ENCODE data around the gene AIPL1. TPM values are rescaled to one million over a fixed set of nuclear protein-coding genes. Genes with fewer than 3 reads are reported as not detected.

AIPL1 gene
- total and polyA plus RNA-seq, 2 experiments from 2014 or later: 0.17 to 0.24 TPM

DNA sequence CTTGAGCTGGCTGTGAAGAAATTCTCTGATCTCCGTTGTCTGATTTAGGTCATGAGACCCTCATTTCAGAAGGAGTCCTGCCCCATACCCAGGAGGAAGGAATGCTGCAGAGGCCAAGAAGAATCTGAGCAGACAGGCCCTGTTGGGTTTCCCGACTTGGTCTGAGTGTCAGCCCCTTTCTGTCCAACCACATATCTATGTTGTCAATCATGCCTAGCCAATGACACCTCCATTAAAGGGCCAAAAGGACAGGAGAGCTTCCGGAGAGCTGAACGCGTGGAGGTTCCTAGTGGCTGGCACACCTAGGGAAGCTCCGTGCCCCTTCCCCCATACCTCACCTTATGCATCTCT is 47.2 kb upstream of the AIPL1 start:
- H3K79me2 ChIP-seq (replicated peaks; ENCODE audit: insufficient read depth): no peaks in the 10 kb centered on the region
- H2AFZ ChIP-seq: no peak overlapping the region
- H3K9me3 Mint-ChIP-seq: no peaks in the 10 kb centered on the region
- DNase-seq (ENCODE audit: low spot score): no peak
- peaks cover 25% of the 10 kb centered on the region for H3K4me1 Mint-ChIP-seq
- ATAC-seq: no peak
- no peak overlapping the region for H3K4me2 ChIP-seq
- no peak overlapping the region for H3K27ac Mint-ChIP-seq
- H3K27me3 Mint-ChIP-seq (ENCODE audit: insufficient read depth, low read depth, poor library complexity): peaks cover 19% of the 10 kb centered on the region
- H3K4me1 ChIP-seq (ENCODE audit: insufficient read depth): peaks cover 15% of the 10 kb centered on the region
- no peaks in the 10 kb centered on the region for H4K20me1 ChIP-seq (replicated peaks; ENCODE audit: insufficient read depth)
- no peaks in the 10 kb centered on the region for H3F3A ChIP-seq (replicated peaks; ENCODE audit: low read depth)
- no peak overlapping the region for H3K4me3 Mint-ChIP-seq
- no peaks in the 10 kb centered on the region for H3K9me2 ChIP-seq (ENCODE audit: insufficient read depth)
- no peaks in the 10 kb centered on the region for H3K36me3 Mint-ChIP-seq (ENCODE audit: low read depth)
- no peaks in the 10 kb centered on the region for H3K27me3 ChIP-seq (ENCODE audit: insufficient read depth)
- no peak overlapping the region for H3K4me3 ChIP-seq
- no peak overlapping the region for H3K27ac ChIP-seq (ENCODE audit: low read depth)
- no peak for TF ChIP-seq ZNF331 (CRISPR knock-in tag; IDR thresholded peaks at IDR 0.05; ENCODE audit: low read depth)
- TF ChIP-seq, protein P1, sequence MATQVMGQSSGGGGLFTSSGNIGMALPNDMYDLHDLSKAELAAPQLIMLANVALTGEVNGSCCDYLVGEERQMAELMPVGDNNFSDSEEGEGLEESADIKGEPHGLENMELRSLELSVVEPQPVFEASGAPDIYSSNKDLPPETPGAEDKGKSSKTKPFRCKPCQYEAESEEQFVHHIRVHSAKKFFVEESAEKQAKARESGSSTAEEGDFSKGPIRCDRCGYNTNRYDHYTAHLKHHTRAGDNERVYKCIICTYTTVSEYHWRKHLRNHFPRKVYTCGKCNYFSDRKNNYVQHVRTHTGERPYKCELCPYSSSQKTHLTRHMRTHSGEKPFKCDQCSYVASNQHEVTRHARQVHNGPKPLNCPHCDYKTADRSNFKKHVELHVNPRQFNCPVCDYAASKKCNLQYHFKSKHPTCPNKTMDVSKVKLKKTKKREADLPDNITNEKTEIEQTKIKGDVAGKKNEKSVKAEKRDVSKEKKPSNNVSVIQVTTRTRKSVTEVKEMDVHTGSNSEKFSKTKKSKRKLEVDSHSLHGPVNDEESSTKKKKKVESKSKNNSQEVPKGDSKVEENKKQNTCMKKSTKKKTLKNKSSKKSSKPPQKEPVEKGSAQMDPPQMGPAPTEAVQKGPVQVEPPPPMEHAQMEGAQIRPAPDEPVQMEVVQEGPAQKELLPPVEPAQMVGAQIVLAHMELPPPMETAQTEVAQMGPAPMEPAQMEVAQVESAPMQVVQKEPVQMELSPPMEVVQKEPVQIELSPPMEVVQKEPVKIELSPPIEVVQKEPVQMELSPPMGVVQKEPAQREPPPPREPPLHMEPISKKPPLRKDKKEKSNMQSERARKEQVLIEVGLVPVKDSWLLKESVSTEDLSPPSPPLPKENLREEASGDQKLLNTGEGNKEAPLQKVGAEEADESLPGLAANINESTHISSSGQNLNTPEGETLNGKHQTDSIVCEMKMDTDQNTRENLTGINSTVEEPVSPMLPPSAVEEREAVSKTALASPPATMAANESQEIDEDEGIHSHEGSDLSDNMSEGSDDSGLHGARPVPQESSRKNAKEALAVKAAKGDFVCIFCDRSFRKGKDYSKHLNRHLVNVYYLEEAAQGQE (IDR thresholded peaks at IDR 0.05; ENCODE audit: unreplicated experiment): no peak
- TF ChIP-seq, protein P2, sequence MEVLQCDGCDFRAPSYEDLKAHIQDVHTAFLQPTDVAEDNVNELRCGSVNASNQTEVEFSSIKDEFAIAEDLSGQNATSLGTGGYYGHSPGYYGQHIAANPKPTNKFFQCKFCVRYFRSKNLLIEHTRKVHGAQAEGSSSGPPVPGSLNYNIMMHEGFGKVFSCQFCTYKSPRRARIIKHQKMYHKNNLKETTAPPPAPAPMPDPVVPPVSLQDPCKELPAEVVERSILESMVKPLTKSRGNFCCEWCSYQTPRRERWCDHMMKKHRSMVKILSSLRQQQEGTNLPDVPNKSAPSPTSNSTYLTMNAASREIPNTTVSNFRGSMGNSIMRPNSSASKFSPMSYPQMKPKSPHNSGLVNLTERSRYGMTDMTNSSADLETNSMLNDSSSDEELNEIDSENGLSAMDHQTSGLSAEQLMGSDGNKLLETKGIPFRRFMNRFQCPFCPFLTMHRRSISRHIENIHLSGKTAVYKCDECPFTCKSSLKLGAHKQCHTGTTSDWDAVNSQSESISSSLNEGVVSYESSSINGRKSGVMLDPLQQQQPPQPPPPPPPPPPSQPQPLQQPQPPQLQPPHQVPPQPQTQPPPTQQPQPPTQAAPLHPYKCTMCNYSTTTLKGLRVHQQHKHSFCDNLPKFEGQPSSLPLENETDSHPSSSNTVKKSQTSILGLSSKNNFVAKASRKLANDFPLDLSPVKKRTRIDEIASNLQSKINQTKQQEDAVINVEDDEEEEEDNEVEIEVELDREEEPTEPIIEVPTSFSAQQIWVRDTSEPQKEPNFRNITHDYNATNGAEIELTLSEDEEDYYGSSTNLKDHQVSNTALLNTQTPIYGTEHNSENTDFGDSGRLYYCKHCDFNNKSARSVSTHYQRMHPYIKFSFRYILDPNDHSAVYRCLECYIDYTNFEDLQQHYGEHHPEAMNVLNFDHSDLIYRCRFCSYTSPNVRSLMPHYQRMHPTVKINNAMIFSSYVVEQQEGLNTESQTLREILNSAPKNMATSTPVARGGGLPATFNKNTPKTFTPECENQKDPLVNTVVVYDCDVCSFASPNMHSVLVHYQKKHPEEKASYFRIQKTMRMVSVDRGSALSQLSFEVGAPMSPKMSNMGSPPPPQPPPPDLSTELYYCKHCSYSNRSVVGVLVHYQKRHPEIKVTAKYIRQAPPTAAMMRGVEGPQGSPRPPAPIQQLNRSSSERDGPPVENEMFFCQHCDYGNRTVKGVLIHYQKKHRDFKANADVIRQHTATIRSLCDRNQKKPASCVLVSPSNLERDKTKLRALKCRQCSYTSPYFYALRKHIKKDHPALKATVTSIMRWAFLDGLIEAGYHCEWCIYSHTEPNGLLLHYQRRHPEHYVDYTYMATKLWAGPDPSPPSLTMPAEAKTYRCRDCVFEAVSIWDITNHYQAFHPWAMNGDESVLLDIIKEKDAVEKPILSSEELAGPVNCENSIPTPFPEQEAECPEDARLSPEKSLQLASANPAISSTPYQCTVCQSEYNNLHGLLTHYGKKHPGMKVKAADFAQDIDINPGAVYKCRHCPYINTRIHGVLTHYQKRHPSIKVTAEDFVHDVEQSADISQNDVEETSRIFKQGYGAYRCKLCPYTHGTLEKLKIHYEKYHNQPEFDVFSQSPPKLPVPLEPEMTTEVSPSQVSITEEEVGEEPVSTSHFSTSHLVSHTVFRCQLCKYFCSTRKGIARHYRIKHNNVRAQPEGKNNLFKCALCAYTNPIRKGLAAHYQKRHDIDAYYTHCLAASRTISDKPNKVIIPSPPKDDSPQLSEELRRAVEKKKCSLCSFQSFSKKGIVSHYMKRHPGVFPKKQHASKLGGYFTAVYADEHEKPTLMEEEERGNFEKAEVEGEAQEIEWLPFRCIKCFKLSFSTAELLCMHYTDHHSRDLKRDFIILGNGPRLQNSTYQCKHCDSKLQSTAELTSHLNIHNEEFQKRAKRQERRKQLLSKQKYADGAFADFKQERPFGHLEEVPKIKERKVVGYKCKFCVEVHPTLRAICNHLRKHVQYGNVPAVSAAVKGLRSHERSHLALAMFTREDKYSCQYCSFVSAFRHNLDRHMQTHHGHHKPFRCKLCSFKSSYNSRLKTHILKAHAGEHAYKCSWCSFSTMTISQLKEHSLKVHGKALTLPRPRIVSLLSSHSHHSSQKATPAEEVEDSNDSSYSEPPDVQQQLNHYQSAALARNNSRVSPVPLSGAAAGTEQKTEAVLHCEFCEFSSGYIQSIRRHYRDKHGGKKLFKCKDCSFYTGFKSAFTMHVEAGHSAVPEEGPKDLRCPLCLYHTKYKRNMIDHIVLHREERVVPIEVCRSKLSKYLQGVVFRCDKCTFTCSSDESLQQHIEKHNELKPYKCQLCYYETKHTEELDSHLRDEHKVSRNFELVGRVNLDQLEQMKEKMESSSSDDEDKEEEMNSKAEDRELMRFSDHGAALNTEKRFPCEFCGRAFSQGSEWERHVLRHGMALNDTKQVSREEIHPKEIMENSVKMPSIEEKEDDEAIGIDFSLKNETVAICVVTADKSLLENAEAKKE (CRISPR knock-in tag; IDR thresholded peaks at IDR 0.05): no peak
- no peak for TF ChIP-seq JUNB (IDR thresholded peaks at IDR 0.05; ENCODE audit: unreplicated experiment)
- TF ChIP-seq NANOG (IDR thresholded peaks at IDR 0.05; ENCODE audit: borderline replicate concordance): no peak
- no peak for TF ChIP-seq POLR2AphosphoS5 (IDR thresholded peaks at IDR 0.05; ENCODE audit: low read depth)
- TF ChIP-seq, protein P3, sequence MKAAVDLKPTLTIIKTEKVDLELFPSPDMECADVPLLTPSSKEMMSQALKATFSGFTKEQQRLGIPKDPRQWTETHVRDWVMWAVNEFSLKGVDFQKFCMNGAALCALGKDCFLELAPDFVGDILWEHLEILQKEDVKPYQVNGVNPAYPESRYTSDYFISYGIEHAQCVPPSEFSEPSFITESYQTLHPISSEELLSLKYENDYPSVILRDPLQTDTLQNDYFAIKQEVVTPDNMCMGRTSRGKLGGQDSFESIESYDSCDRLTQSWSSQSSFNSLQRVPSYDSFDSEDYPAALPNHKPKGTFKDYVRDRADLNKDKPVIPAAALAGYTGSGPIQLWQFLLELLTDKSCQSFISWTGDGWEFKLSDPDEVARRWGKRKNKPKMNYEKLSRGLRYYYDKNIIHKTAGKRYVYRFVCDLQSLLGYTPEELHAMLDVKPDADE (IDR thresholded peaks at IDR 0.05): no peak
- TF ChIP-seq EZH2 (IDR thresholded peaks at IDR 0.05; ENCODE audit: low read depth, unreplicated experiment): no peak
- no peak for TF ChIP-seq CREB1 (CRISPR knock-in tag; IDR thresholded peaks at IDR 0.05; ENCODE audit: low read depth)
- TF ChIP-seq, protein P4, sequence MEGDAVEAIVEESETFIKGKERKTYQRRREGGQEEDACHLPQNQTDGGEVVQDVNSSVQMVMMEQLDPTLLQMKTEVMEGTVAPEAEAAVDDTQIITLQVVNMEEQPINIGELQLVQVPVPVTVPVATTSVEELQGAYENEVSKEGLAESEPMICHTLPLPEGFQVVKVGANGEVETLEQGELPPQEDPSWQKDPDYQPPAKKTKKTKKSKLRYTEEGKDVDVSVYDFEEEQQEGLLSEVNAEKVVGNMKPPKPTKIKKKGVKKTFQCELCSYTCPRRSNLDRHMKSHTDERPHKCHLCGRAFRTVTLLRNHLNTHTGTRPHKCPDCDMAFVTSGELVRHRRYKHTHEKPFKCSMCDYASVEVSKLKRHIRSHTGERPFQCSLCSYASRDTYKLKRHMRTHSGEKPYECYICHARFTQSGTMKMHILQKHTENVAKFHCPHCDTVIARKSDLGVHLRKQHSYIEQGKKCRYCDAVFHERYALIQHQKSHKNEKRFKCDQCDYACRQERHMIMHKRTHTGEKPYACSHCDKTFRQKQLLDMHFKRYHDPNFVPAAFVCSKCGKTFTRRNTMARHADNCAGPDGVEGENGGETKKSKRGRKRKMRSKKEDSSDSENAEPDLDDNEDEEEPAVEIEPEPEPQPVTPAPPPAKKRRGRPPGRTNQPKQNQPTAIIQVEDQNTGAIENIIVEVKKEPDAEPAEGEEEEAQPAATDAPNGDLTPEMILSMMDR (conservative IDR thresholded peaks at IDR 0.05; ENCODE audit: low read depth in 2 of 2): no peak
- no peak for TF ChIP-seq ZNF114 (CRISPR knock-in tag; IDR thresholded peaks at IDR 0.05)
- no peak for TF ChIP-seq STAT1 (IDR thresholded peaks at IDR 0.05; ENCODE audit: unreplicated experiment)
- no peak for TF ChIP-seq EZH2phosphoT487 (IDR thresholded peaks at IDR 0.05; ENCODE audit: unreplicated experiment)
- no peaks in the 10 kb centered on the region for H3K36me3 ChIP-seq (ENCODE audit: insufficient read depth)
